GM12801 (cell line): Measurements from ENCODE around the gene RGS17.

ENCODE experiments used
- CTCF ChIP-seq: IDR thresholded peaks from one replicate; pipeline ENCODE4 v1.5.1; 2011; ENCODE audit warnings: control low read depth; ENCODE audit not compliant: insufficient read length; ENCODE audit errors: extremely low read depth

The RGS17 gene

GRCh38 chr6:153073841-153074240, 57.2 kb downstream of the RGS17 start:
- no peak for TF ChIP-seq CTCF

- no peak for TF ChIP-seq CTCF
Measured at GRCh38 chr6:153070756-153071155, 60.3 kb downstream of the RGS17 start.

- no peak for TF ChIP-seq CTCF
Measured at GRCh38 chr6:153069897-153070296, 61.2 kb downstream of the RGS17 start.

GRCh38 chr6:153065222-153065621, 65.9 kb downstream of the RGS17 start:
- TF ChIP-seq CTCF, result no peak

- TF ChIP-seq CTCF, result no peak
Measured at GRCh38 chr6:153063936-153064335, 67.1 kb downstream of the RGS17 start.

GRCh38 chr6:153062516-153062915, 68.6 kb downstream of the RGS17 start:
- TF ChIP-seq CTCF, result no peak

- TF ChIP-seq CTCF, result no peak
Measured at GRCh38 chr6:153059757-153060156, 71.3 kb downstream of the RGS17 start.

GRCh38 chr6:153059311-153059710, 71.8 kb downstream of the RGS17 start:
- TF ChIP-seq CTCF, result no peak
